Astrocyte (in vitro differentiated cells and primary cell): ENCODE measurements around the gene G6PC1. TPM values are rescaled to one million over a fixed set of nuclear protein-coding genes. Genes with fewer than 3 reads are reported as not detected.
"Not testable (repeated sequence)": the region's sequence is repeated elsewhere in the genome, so short reads cannot be mapped to it uniquely, and the experiment has no call there.

Experiments used
- DNase-seq: peaks from one replicate; pipeline ENCODE4 v3.0.0-alpha.2; 2010; ENCODE audit warnings: low read depth
- FAIRE-seq: peaks from 2 replicates; lab custom pipeline; 2011; peaks lifted over from hg19 to GRCh38; lab: Jason Lieb, UNC
- H2AFZ ChIP-seq: 2 replicates; pipeline ENCODE4 v1.6.0; 2012; ENCODE audit warnings: low read depth, low read length, inconsistent platforms
- H3K27ac ChIP-seq: 2 replicates; pipeline ENCODE4 v1.5.1; 2011; ENCODE audit warnings: low read depth, low read length, inconsistent platforms
- H3K27me3 ChIP-seq: 2 replicates; pipeline ENCODE4 v1.6.0; 2011; ENCODE audit warnings: low read length, inconsistent platforms; ENCODE audit not compliant: insufficient read depth
- H3K36me3 ChIP-seq: 2 replicates; pipeline ENCODE4 v1.5.1; 2011; ENCODE audit warnings: low read length, inconsistent platforms; ENCODE audit not compliant: insufficient read depth
- H3K4me1 ChIP-seq: 2 replicates; pipeline ENCODE4 v1.5.1; 2011; ENCODE audit warnings: low read length, inconsistent platforms; ENCODE audit not compliant: insufficient read depth
- H3K4me2 ChIP-seq: 2 replicates; pipeline ENCODE4 v1.6.0; 2012; ENCODE audit warnings: low read length, inconsistent platforms
- H3K4me3 ChIP-seq: 2 replicates; pipeline ENCODE4 v1.5.1; 2011; ENCODE audit warnings: low read depth, mild to moderate bottlenecking, low read length, inconsistent platforms; ENCODE audit not compliant: insufficient read depth
- H3K79me2 ChIP-seq: 2 replicates; pipeline ENCODE4 v1.6.0; 2012; ENCODE audit warnings: mild to moderate bottlenecking, low read length, inconsistent platforms; ENCODE audit not compliant: insufficient read depth
- H3K9ac ChIP-seq: 2 replicates; pipeline ENCODE4 v1.6.0; 2012; ENCODE audit warnings: mild to moderate bottlenecking, low read length, inconsistent platforms
- H3K9me3 ChIP-seq: 2 replicates; pipeline ENCODE4 v1.5.1; 2012; ENCODE audit warnings: low read depth, mild to moderate bottlenecking, low read length, inconsistent platforms; ENCODE audit not compliant: insufficient read depth
- H4K20me1 ChIP-seq: 2 replicates; pipeline ENCODE4 v1.6.0; 2012; ENCODE audit warnings: low read length, inconsistent platforms; ENCODE audit not compliant: insufficient read depth
- H3K27ac Mint-ChIP-seq: one replicate; pipeline ENCODE4 v1.8.0; 2021; ENCODE audit warnings: mild to moderate bottlenecking, mixed read lengths; ENCODE audit not compliant: unreplicated experiment
- H3K27me3 Mint-ChIP-seq: one replicate; pipeline ENCODE4 v1.8.0; 2021; ENCODE audit warnings: low read depth, mixed read lengths; ENCODE audit not compliant: unreplicated experiment
- H3K36me3 Mint-ChIP-seq: one replicate; pipeline ENCODE4 v1.8.0; 2021; ENCODE audit warnings: low read depth, mixed read lengths; ENCODE audit not compliant: unreplicated experiment
- H3K4me1 Mint-ChIP-seq: one replicate; pipeline ENCODE4 v1.8.0; 2021; ENCODE audit warnings: low read depth, mixed read lengths; ENCODE audit not compliant: unreplicated experiment
- H3K4me3 Mint-ChIP-seq: one replicate; pipeline ENCODE4 v1.8.0; 2021; ENCODE audit warnings: mild to moderate bottlenecking, moderate library complexity, mixed read lengths; ENCODE audit not compliant: unreplicated experiment
- H3K9me3 Mint-ChIP-seq: one replicate; pipeline ENCODE4 v1.8.0; 2021; ENCODE audit warnings: mild to moderate bottlenecking, mixed read lengths; ENCODE audit not compliant: unreplicated experiment
- EZH2 ChIP-seq: IDR thresholded peaks from 2 replicates; pipeline ENCODE4 v1.6.1; 2012; ENCODE audit warnings: mild to moderate bottlenecking, low read length, inconsistent platforms; ENCODE audit not compliant: insufficient read depth
- total RNA-seq: library from RNA; stranded (reverse); gene quantifications from 2 replicates; pipeline ENCODE4 v1.2.1, GENCODE V29; 2021
- TF ChIP-seq, protein P1 (sequence below): IDR thresholded peaks from 2 replicates; pipeline ENCODE4 v1.5.1; 2011; ENCODE audit warnings: low read depth, mild to moderate bottlenecking, inconsistent platforms, low read length, moderate library complexity; ENCODE audit not compliant: insufficient read depth

G6PC1 gene
- total RNA-seq, 1 donor from 2014 or later, result not detected

DNA sequence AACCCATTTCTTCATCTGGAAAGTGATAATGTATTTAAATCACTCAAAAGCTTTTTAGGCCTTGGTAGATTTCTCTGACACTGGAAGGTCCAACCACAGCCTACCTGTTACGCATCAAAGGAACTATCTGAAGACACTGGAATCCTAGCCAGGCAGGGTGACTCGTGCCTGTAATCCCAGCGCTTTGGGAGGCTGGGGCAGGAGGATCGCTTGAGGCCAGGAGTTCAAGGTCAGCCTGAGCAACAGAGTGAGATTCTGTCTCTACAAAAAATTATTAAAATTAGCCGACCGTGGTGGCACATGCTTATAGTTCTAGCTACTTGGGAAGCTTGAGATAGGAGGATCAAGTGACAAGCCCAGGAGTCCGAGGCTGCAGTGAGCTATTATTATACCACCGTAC is 18.4 kb upstream of the G6PC1 start:
- FAIRE-seq (no peak), DNase-seq (no peak)
- Histone ChIP-seq H4K20me1 (no peaks in the 10 kb centered on the region), H3K79me2 (no peaks in the 10 kb centered on the region), H3K4me3 (no peak overlapping the region), H3K9me3 (no peaks in the 10 kb centered on the region), H2AFZ (no peak overlapping the region), H3K4me1 (no peaks in the 10 kb centered on the region), H3K27me3 (peaks cover 20% of the 10 kb centered on the region), H3K27ac (no peak overlapping the region), H3K4me2 (no peak overlapping the region), H3K36me3 (no peaks in the 10 kb centered on the region), H3K9ac (no peak overlapping the region)
- Mint-ChIP-seq H3K27me3 (peaks cover 21% of the 10 kb centered on the region), H3K9me3 (no peaks in the 10 kb centered on the region), H3K4me1 (peaks cover 11% of the 10 kb centered on the region), H3K4me3 (no peak overlapping the region), H3K36me3 (peaks cover 2% of the 10 kb centered on the region), H3K27ac (no peak overlapping the region)
- TF ChIP-seq EZH2, result no peak
- TF ChIP-seq, protein P1, sequence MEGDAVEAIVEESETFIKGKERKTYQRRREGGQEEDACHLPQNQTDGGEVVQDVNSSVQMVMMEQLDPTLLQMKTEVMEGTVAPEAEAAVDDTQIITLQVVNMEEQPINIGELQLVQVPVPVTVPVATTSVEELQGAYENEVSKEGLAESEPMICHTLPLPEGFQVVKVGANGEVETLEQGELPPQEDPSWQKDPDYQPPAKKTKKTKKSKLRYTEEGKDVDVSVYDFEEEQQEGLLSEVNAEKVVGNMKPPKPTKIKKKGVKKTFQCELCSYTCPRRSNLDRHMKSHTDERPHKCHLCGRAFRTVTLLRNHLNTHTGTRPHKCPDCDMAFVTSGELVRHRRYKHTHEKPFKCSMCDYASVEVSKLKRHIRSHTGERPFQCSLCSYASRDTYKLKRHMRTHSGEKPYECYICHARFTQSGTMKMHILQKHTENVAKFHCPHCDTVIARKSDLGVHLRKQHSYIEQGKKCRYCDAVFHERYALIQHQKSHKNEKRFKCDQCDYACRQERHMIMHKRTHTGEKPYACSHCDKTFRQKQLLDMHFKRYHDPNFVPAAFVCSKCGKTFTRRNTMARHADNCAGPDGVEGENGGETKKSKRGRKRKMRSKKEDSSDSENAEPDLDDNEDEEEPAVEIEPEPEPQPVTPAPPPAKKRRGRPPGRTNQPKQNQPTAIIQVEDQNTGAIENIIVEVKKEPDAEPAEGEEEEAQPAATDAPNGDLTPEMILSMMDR, result no peak

DNA sequence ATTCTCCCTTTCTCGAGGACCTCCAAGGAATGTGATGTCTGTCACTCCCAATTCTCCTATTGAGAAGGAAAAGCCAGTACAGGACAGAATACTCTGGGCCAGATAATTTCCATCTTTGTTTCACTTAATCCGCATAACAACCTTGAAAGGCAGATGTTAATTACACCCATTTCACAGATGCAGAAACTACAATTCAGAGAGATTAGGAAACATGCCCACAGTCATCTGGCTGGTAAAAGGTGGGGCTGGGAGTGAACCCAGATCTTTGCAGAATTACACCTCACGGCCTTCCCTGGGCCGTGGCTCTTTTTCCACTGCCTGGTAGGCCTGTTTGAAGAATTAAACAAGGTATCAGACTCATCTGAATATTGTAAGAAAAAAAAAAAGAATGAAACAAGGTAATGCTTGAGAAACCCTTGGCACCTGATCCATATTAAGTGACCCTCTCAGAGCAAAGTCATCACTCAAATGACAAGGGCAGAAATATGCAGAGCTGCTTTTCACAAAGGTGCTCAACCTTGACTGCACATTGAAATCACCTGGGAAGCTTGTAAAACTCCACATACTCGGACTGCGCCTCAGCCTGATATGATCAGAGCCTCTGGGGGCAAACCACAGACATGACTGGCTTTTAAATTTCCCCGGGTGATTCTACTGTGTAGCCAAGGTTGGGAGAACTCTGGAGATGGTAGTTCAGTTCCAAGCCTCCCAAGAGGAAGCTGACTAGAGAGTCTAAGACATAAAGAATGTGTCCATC is 16.6 kb upstream of the G6PC1 start:
- Mint-ChIP-seq H3K27ac (peak overlapping the region; percentile 47), H3K4me1 (peaks cover 11% of the 10 kb centered on the region), H3K36me3 (peaks cover 2% of the 10 kb centered on the region), H3K9me3 (no peaks in the 10 kb centered on the region), H3K27me3 (peaks cover 7% of the 10 kb centered on the region), H3K4me3 (no peak overlapping the region)
- no peak overlapping the region for H3K9ac ChIP-seq
- H3K27ac ChIP-seq, result no peak overlapping the region
- TF ChIP-seq EZH2, result no peak
- TF ChIP-seq, protein P1, result no peak
- DNase-seq, result no peak
- H4K20me1 ChIP-seq, result no peaks in the 10 kb centered on the region
- no peaks in the 10 kb centered on the region for H3K79me2 ChIP-seq
- no peak overlapping the region for H2AFZ ChIP-seq
- no peaks in the 10 kb centered on the region for H3K9me3 ChIP-seq
- no peak overlapping the region for H3K4me3 ChIP-seq
- no peak overlapping the region for H3K4me2 ChIP-seq
- FAIRE-seq, result no peak
- peaks cover 7% of the 10 kb centered on the region for H3K27me3 ChIP-seq
- no peaks in the 10 kb centered on the region for H3K36me3 ChIP-seq
- no peaks in the 10 kb centered on the region for H3K4me1 ChIP-seq

DNA sequence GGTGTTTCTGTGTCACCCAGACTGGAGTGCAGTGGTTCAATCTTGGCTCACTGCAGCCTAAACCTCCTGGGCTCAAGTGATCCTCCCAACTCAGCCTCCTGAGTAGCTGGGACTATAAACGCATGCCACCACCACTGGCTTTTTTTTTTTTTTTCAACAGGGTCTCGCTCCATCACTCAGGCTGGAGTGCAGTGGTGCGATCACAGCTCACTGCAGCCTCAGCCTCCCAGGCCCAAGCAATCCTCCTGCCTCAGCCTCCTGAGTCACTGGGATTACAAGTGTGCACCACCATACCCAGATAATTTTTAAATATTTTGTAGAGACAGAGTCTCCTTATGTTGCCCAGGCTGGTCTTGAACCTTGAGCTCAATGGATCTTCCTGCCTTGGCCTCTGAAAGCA is 14.8 kb upstream of the G6PC1 start:
- not testable (repeated sequence) for H3K9me3 Mint-ChIP-seq, H3K27ac ChIP-seq, H4K20me1 ChIP-seq, H3K4me1 Mint-ChIP-seq, H3K4me3 ChIP-seq, H2AFZ ChIP-seq, DNase-seq, H3K36me3 ChIP-seq, H3K9ac ChIP-seq, H3K79me2 ChIP-seq, H3K4me1 ChIP-seq, H3K36me3 Mint-ChIP-seq, H3K4me3 Mint-ChIP-seq, H3K27me3 ChIP-seq, H3K27ac Mint-ChIP-seq, FAIRE-seq, H3K9me3 ChIP-seq, H3K4me2 ChIP-seq
- H3K27me3 Mint-ChIP-seq, result peaks cover 12% of the 10 kb centered on the region
